ENCODE results near the gene CCNC.
"Not testable (repeated sequence)": the region's sequence is repeated elsewhere in the genome, so short reads cannot be mapped to it uniquely, and the experiment has no call there.

Gene CCNC

DNA sequence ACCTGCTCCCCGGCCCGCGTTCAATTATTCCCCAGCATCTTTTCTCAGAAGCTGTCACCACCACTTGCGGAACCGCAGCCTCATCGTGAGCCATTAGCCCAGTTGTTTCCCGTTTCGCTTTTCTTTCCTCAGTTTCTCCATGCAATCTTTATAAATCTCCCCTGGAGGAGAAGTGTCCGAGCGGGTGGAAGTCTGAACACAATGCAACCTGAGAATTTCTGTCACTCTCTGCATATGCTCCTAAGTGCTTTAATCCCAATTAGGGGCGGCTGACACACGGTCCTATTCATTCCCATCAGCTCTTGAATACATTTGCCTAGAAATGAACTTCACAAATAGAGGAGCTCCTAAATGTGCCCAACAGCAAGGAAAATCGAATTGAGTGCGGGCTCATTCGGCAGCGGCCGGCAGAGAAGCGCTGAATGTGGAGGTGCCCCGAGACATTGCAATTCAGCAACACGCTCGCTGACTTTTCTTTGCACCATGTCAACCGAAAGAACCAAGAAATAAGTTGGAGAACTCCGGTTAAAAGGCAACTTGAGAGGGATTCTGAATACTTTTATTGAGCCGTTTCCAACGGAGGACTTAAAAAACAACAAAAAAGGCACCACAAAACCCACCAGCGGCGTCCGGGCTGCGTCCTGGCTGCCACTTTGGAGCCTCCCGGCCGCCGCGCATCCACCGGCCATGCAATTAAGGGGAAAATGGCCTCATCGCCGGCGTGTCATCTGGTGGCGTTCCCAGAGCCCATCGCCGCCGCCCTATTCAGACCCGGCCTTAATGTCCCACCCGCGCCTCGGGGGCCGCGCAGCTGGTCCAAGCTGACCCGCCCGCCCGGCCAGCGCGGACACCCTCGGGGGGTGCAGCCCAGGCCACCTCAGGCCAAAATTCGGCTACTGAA lies 34.3 kb upstream of the CCNC start:
- no peak for DNase-seq

GRCh38 chr6:99594696-99595095 lies 26.2 kb upstream of the CCNC start:
- DNase-seq = not testable (repeated sequence)

- no peak for DNase-seq
Observed at GRCh38 chr6:99592900-99593299, 24.4 kb upstream of the CCNC start.

- no peak for DNase-seq
Observed at GRCh38 chr6:99591673-99592364, 23.4 kb upstream of the CCNC start.

DNA sequence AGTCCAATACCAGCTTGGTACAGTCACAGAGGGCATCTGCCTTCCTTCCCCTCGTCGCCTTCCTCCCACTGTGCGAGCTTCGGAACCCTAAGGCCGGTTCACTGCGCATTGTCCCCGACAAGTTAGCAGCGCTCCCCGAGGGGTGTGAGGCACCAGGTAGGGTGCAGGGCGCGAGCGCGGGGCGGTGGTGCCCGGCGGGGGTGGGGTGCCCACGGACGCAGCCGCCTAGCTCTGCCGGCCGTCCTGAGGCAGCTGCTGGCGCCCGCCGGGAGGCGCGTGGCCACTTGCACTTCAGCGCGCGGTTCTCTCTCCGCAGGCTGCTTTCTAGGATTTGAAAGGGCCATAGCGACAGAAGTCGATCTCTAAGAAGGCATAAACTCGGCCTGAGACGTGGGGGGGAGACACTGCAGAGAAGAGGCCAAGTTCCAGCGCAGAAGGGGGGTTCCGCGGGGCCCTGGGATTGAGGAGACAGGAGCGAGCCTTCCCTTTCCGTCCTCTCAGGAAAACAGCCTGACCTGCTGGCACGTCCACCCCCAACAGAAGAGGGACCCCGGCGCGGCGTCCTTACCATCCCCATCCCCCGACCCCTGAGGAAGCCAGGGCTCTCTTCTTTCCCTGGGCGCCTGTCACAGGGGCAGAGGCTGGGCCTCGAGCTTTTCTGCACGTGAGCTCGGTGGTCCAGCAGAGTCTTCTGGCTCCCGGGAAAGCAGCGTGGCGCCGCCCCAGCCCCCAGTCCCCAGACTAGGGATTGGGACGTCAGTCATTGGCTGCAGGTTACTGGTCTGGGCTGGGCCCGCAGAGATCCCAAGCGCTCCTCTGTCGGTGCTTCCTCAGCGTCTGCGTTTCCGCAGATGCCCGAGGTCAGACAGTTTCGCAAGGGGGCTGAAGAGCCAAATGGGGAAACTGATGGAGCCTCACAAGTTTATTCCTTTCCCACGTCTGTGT lies 22.5 kb upstream of the CCNC start:
- DNase-seq = no peak

DNA sequence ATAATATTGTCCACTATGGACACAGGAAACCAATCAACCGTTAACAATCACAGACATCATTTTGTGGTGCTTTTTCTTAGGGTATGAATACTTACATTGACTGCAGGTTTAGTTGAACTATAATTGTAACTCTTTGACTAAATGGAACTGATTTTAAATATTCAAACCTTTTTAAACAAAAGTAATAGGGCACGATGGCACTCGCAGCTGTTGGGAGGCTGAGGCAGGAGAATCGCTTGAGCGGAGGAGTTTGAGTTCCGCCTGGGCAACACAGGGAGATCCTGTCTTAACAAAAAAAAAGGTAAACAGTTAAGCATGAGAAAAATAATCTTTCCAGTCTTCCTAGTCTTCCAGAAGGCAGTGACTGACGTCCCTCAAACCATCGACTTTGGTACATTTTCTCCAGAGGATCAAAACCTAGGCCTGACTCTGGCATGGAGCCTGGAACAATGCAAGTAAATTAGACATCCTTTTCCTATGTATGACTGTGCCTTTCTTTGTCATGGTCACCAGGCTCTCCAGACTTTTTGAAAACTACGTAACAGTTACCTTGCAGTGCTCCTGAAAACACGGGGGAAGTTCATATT lies 21.5 kb upstream of the CCNC start:
- DNase-seq = no peak

DNA sequence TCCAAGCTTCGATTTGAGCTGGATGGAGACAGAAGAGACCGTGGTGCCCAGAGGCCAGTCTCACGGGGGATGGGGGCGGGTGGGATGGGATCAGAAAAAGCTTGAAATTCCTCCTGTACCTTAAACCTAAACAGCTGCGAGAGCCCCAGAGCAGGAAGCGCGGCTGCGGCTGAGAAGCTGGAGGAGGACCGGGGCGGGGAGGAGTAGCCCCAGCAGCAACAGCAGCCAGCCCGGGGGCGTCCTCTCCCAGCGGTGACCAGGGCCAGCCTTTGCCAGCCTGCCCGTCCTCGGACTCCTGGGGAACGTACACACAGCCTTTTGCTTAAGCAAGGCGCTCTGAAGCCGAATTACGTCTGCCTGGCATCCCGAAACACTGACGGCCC lies 20.8 kb upstream of the CCNC start:
- DNase-seq = no peak

GRCh38 chr6:99588618-99589289 lies 20.3 kb upstream of the CCNC start:
- peak; percentile 64 for DNase-seq

DNA sequence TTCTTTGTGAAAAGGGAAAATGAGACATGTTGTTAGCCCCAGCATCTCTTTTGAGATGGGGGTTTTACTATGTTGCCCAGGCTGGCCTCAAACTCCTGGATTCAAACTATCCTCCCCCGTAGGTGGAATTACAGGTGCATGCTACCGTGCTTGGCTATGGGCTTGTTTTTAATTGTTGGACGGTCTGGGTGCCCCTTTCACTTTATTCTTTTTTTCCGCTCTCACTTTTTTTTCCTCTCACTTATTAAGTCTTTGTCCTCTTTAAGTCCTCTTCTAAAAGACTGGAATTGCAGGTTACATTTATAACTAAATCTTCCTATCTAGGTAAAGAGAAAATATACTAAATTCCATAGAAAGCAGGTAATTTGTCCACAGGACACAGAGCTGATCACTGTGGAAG lies 19.3 kb upstream of the CCNC start:
- DNase-seq = no peak

- no peak for DNase-seq
Observed at GRCh38 chr6:99579781-99580180, 11.3 kb upstream of the CCNC start.

- no peak for DNase-seq
Observed at GRCh38 chr6:99575544-99576227, 7.2 kb upstream of the CCNC start.

- DNase-seq = no peak
Observed at GRCh38 chr6:99573980-99574617, 5.6 kb upstream of the CCNC start.

GRCh38 chr6:99563056-99563723 lies 5.3 kb downstream of the CCNC start:
- DNase-seq = no peak

DNA sequence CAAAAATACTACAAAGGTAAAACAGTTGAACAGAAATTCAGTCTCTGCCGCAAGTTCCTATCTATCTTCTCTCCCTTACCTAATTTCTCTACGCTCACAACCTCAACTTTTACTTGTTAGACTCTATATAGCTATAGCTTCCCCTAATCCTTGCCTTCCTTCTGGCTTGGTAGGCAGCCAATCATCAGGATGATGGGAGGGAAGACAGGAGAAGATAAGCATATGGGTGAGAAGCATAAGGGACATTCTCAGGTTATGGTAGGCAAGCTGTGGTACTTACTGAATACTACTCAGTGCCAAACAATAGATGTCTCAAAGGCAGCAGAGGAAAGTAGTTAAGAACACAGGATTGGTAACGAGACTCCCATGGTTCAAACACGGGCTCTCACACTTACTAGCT lies 7.8 kb downstream of the CCNC start:
- no peak for DNase-seq

DNA sequence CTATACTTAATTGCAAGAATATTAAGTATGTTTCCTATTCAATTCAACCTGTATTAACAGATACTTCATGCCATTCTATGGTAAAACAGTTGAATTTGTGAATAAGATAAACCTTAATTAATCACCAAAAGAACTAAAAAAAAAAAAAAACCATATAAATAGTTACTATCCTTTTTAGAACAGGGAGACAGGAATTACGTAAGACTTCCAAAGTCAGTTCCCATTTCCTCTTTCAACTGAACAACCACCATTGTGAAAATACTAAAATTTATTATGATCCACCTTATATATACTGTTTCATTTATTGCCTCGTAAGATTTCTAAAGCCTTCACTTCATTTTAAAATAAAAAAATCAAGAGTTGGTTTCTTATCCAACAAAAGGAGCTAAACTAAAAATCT lies 9.4 kb downstream of the CCNC start:
- DNase-seq = no peak

DNA sequence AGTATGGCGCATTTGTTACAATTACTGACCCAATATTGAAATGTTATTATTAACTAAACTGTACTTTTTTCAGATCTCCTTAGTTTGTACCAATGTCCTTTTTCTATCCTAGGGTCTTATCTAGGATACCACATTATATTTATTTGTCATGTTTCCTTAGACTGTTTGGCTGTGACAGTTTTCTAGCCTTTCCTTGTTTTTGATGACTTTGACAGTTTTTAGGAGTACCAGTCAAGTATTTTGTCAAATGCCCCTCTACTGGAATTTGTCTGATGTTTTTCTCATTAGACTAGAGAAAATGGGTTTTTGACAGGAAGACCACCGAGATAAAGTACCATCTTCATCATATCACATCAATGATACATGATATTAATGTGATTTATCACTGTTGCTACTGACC lies 14.6 kb downstream of the CCNC start:
- DNase-seq = no peak

DNA sequence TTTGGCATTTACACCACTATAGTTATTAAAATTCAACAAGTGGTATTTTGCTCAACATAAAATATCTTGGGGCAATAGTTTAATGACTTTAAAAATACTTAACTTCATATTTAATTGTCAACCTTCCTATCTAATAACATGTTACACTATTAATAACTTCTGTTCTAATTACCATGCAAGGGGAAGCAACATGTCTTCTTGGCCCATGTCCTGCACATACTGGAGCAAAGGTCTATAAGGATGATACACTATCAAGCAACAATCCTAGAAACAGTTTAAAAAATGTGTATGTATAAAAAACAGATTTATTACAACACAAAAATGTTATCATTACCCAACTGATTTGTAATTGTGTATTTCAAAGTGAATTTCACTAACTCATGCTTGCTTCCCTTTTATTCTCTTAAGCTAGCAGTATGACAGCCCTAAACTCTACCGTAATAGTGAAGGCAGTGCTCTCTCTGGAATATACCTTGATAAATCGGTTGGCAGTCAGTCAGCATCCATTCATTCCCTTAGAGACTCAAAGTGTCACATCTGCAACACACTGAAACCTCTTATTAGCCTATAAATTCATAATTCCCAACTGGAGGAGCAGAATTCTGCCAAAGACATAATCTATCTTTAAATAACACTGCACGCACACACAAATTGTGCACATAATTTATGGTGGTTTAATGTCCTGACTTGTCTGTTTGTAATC lies 18.3 kb downstream of the CCNC start:
- DNase-seq = no peak

GRCh38 chr6:99548706-99549105 lies 19.8 kb downstream of the CCNC start:
- no peak for DNase-seq

DNA sequence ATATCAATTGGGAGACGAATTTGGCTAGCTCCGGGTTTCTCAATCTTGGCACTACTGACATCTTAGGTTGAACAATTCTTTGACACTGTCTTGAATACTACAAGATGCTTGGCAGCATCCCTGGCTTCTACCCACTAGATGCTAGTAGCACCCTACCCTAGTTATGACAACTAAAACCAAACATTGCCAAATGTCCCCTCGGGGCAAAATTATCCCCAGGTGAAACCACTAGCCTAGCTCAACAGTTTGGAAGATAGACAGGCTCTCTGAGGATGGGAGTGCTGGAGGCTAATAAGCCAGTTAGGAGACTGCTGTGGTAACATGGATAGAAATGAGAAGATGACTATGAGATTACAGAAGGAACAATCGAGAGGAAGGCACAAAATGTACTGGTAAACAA lies 20.9 kb downstream of the CCNC start:
- DNase-seq = no peak

- no peak for DNase-seq
Observed at GRCh38 chr6:99545442-99545841, 23.0 kb downstream of the CCNC start.

Data from CD4-positive, alpha-beta T cell treated with Interleukin-15 for 1 hour (primary cell).